IMR-90 (cell line): Measurements from ENCODE around the gene OPRL1. TPM values are rescaled to one million over a fixed set of nuclear protein-coding genes. Genes with fewer than 3 reads are reported as not detected.

Source experiments
- ATAC-seq: fragments of 200-7000 bp; cut with Tn5 transposase; 2 replicates; pipeline ENCODE4 v1.9.1; 2020; ENCODE audit warnings: low read depth, mild to moderate bottlenecking, moderate library complexity
- BruUV-seq: library from RNA; stranded (reverse); fragments of 400-500 nt; replicated peaks from 2 replicates; lab custom pipeline; 2021; lab: Mats Ljungman, UMichigan
- CTCF ChIA-PET: fragments of 300-600 bp; formaldehyde crosslinking; extraction: SDS; loops from one replicate; lab custom pipeline; 2021; ENCODE audit warnings: antibody characterized with exemption; lab: Yijun Ruan, JAX
- POLR2A ChIA-PET: fragments of 300-600 bp; sonication (Branson Sonifier 250); formaldehyde crosslinking; loops from one replicate; lab custom pipeline; 2022; ENCODE audit warnings: antibody characterized with exemption; ENCODE audit not compliant: unreplicated experiment; lab: Charles Lee
- DNase-seq: peaks from one replicate; pipeline ENCODE4 v3.0.0; 2013
- H2AFZ ChIP-seq: replicated peaks from 2 replicates; pipeline ENCODE3; 2013; ENCODE audit warnings: low read length, mild to moderate bottlenecking; ENCODE audit not compliant: poor library complexity
- H2AK5ac ChIP-seq: 2 replicates; pipeline ENCODE4 v1.6.1; 2013; ENCODE audit warnings: low read depth, low read length, inconsistent platforms
- H2AK9ac ChIP-seq: replicated peaks from 2 replicates; pipeline ENCODE3; 2013; ENCODE audit warnings: mild to moderate bottlenecking, low read depth, low read length, moderate library complexity; ENCODE audit not compliant: poor library complexity
- H2BK120ac ChIP-seq: 2 replicates; pipeline ENCODE4 v1.6.1; 2013; ENCODE audit warnings: low read depth, low read length, inconsistent platforms
- H2BK15ac ChIP-seq: 3 replicates; pipeline ENCODE4 v1.6.1; 2013; ENCODE audit warnings: low read depth, low read length, inconsistent platforms
- H2BK20ac ChIP-seq: 2 replicates; pipeline ENCODE4 v1.6.1; 2013; ENCODE audit warnings: low read depth, mild to moderate bottlenecking, inconsistent platforms, low read length, moderate library complexity
- H2BK5ac ChIP-seq: 2 replicates; pipeline ENCODE4 v1.6.1; 2013; ENCODE audit warnings: mild to moderate bottlenecking, low read depth, low read length, inconsistent platforms; ENCODE audit not compliant: poor library complexity, severe bottlenecking
- H3K14ac ChIP-seq: replicated peaks from 2 replicates; pipeline ENCODE4 v1.6.1; 2013; ENCODE audit warnings: low read depth, low read length, inconsistent platforms
- H3K18ac ChIP-seq: 2 replicates; pipeline ENCODE4 v1.6.1; 2013; ENCODE audit warnings: low read depth, low read length, control low read depth
- H3K23ac ChIP-seq: 2 replicates; pipeline ENCODE4 v1.6.1; 2013; ENCODE audit warnings: low read depth, low read length, inconsistent platforms
- H3K27ac ChIP-seq: 2 replicates; pipeline ENCODE4 v1.5.1; 2013; ENCODE audit warnings: mild to moderate bottlenecking, control low read depth, low read length; ENCODE audit not compliant: insufficient read depth
- H3K27me3 ChIP-seq: 2 replicates; pipeline ENCODE4 v1.6.1; 2013; ENCODE audit warnings: low read length; ENCODE audit not compliant: control insufficient read depth, insufficient read depth
- H3K36me3 ChIP-seq: 2 replicates; pipeline ENCODE4 v1.6.1; 2013; ENCODE audit warnings: low read length, mixed read lengths; ENCODE audit not compliant: control insufficient read depth, insufficient read depth
- H3K4ac ChIP-seq: 2 replicates; pipeline ENCODE4 v1.6.1; 2013; ENCODE audit warnings: low read depth, low read length, inconsistent platforms
- H3K4me1 ChIP-seq: 2 replicates; pipeline ENCODE4 v1.6.1; 2013; ENCODE audit warnings: low read length, mixed read lengths; ENCODE audit not compliant: control insufficient read depth, insufficient read depth
- H3K4me2 ChIP-seq: 2 replicates; pipeline ENCODE4 v1.6.1; 2013; ENCODE audit warnings: low read depth, mild to moderate bottlenecking, control low read depth, low read length, moderate library complexity
- H3K4me3 ChIP-seq: 2 replicates; pipeline ENCODE4 v1.5.1; 2013; ENCODE audit warnings: low read depth, mild to moderate bottlenecking, control low read depth, low read length, moderate library complexity; ENCODE audit not compliant: insufficient read depth
- H3K56ac ChIP-seq: 2 replicates; pipeline ENCODE4 v1.6.1; 2013; ENCODE audit warnings: low read length, inconsistent platforms; ENCODE audit not compliant: insufficient read depth; ENCODE audit errors: extremely low read depth
- H3K79me1 ChIP-seq, 2 experiments: 2 replicates each; pipeline ENCODE4 v1.6.1; 2013; ENCODE audit warnings: low read length in 2 of 2, inconsistent platforms in 1 of 2, low read depth in 1 of 2
- H3K9ac ChIP-seq: 2 replicates; pipeline ENCODE4 v1.6.1; 2013; ENCODE audit warnings: low read depth, low read length, control low read depth
- H3K9me1 ChIP-seq: 2 replicates; pipeline ENCODE4 v1.6.1; 2013; ENCODE audit warnings: low read length, inconsistent platforms; ENCODE audit not compliant: insufficient read depth
- H3K9me3 ChIP-seq: 2 replicates; pipeline ENCODE4 v1.6.1; 2013; ENCODE audit warnings: low read length; ENCODE audit not compliant: control insufficient read depth, insufficient read depth
- H4K20me1 ChIP-seq: 2 replicates; pipeline ENCODE4 v1.6.1; 2013; ENCODE audit warnings: low read length, inconsistent platforms; ENCODE audit not compliant: insufficient read depth
- H4K5ac ChIP-seq: 2 replicates; pipeline ENCODE4 v1.6.1; 2013; ENCODE audit warnings: mild to moderate bottlenecking, low read depth, low read length, control low read depth
- H4K8ac ChIP-seq, 2 experiments: 2 replicates each; pipeline ENCODE4 v1.6.1; 2013; ENCODE audit warnings: low read depth in 2 of 2, low read length in 2 of 2, control low read depth in 1 of 2, inconsistent platforms in 1 of 2
- H4K91ac ChIP-seq: 2 replicates; pipeline ENCODE4 v1.6.1; 2013; ENCODE audit warnings: low read depth, low read length, inconsistent platforms; ENCODE audit not compliant: insufficient read depth
- BHLHE40 ChIP-seq: fragments of 150-350 bp; IDR thresholded peaks from 2 replicates; pipeline ENCODE4 v1.6.1; 2016; ENCODE audit warnings: mild to moderate bottlenecking, low read depth, low read length
- MAZ ChIP-seq: IDR thresholded peaks from 2 replicates; pipeline ENCODE4 v1.6.1; 2012; ENCODE audit warnings: low read depth, mild to moderate bottlenecking, low read length, improper control_type of control experiment, moderate library complexity, borderline replicate concordance
- MXI1 ChIP-seq: IDR thresholded peaks from 2 replicates; pipeline ENCODE4 v1.6.1; 2012; ENCODE audit warnings: low read depth, mild to moderate bottlenecking, low read length, moderate library complexity, borderline replicate concordance
- NFE2L2 ChIP-seq: fragments of 150-350 bp; IDR thresholded peaks from 2 replicates; pipeline ENCODE4 v1.6.1; 2016; ENCODE audit warnings: low read depth, mild to moderate bottlenecking, low read length
- WGBS, 2 experiments: methylation state at CpG; one replicate each; pipeline versions ENCODE4 v1.1.5 to v1.1.7; 2013; ENCODE audit warnings: missing lambda C conversion rate in 2 of 2; ENCODE audit not compliant: insufficient read length in 1 of 2; ENCODE audit errors: extremely low coverage in 2 of 2; 5-methylcytosine and 5-hydroxymethylcytosine counted together
- dilution Hi-C: fragments of 300-500 bp; cut with HindIII; formaldehyde crosslinking; loops from one replicate; pipeline ENCODE4 v1.14.3; 2018; ENCODE audit warnings: low sequenced_read_pairs; ENCODE audit not compliant: unreplicated experiment
- in situ Hi-C: fragments of 300-500 bp; cut with MboI; formaldehyde crosslinking; loops from 3 replicates; pipeline ENCODE4 v1.14.3; 2019; ENCODE audit warnings: low sequenced_read_pairs, inconsistent platforms, mixed read lengths
- intact Hi-C: fragments of 100-400 bp; cut with micrococcal nuclease; formaldehyde crosslinking; loops from 2 replicates; pipeline ENCODE4 v1.10.0; 2022
- polyA plus RNA-seq, 3 experiments: library from polyadenylated mRNA; depleted of rRNA; stranded (reverse); fragments of >200 nt; gene quantifications; 2 replicates each; pipeline ENCODE4 v1.2.3, GENCODE V29; 2012; ENCODE audit warnings: low replicate concordance in 1 of 3
- total RNA-seq: library from RNA; depleted of rRNA; stranded (reverse); fragments of >200 nt; gene quantifications from 2 replicates; pipeline ENCODE4 v1.2.3, GENCODE V29; 2012

OPRL1 gene
- total and polyA plus RNA-seq, 2 of the 4 experiments (the other 2 are of a cell fraction), result 0.36 to 1.2 TPM

- H3K27me3 ChIP-seq, result peaks cover 19% of the 10 kb centered on the region
- DNase-seq, result peak; percentile 64
- TF ChIP-seq MAZ (peak; percentile 39), NFE2L2 (no peak), MXI1 (0 out of 2 replicates have a peak, but pooled peaks have one; percentile 16), BHLHE40 (peak; percentile 43; the same call in 1 of the 2 replicates)
- H3K9me3 ChIP-seq, result no peaks in the 10 kb centered on the region
- intact Hi-C loops, result no loop called here
- H3K36me3 ChIP-seq, result peaks cover 9% of the 10 kb centered on the region; the same call in 1 of the 2 replicates
- peak within 1 kb of the TSS; percentile 37; the same call in 1 of the 2 replicates for H4K91ac ChIP-seq
- in situ Hi-C loops, result no loop called here
- H2BK15ac ChIP-seq, result no peak within 1 kb of the TSS; the same call in 2 of the 3 replicates
- peak within 1 kb of the TSS; percentile 78 for H3K4me2 ChIP-seq
- peak within 1 kb of the TSS; percentile 50 for H3K14ac ChIP-seq
- H3K79me1 ChIP-seq, result peaks cover 6 to 8% of the 10 kb centered on the region in 2 experiments; a peak in 3 of 4 replicates
- ChIA-PET CTCF (no interaction called here), POLR2A (no interaction called here)
- no peak within 1 kb of the TSS for H2BK20ac ChIP-seq
- no peaks in the 10 kb centered on the region for H3K9me1 ChIP-seq
- BruUV-seq, result no TSS peak
- peak within 1 kb of the TSS; percentile 88 for H3K4me3 ChIP-seq
- H3K23ac ChIP-seq, result peak within 1 kb of the TSS; percentile 1; the same call in 1 of the 2 replicates
- H2AFZ ChIP-seq, result peak within 1 kb of the TSS; percentile 93
- H3K18ac ChIP-seq, result no peak within 1 kb of the TSS; the same call in 1 of the 2 replicates
- H2AK5ac ChIP-seq, result peak within 1 kb of the TSS; percentile 64
- peak within 1 kb of the TSS; percentile 70 for H3K9ac ChIP-seq
- ATAC-seq, result peak; percentile 81
- H3K56ac ChIP-seq, result peak within 1 kb of the TSS; percentile 11; the same call in 1 of the 2 replicates
- 0 out of 2 replicates have a peak within 1 kb of the TSS, but pooled peaks have one; percentile 23 for H2BK120ac ChIP-seq
- H3K27ac ChIP-seq, result peak within 1 kb of the TSS; percentile 30; the same call in 1 of the 2 replicates
- peak within 1 kb of the TSS; percentile 91 for H2AK9ac ChIP-seq
- WGBS, 2 experiments, result 0% methylated on average over 22 of the region's 73 CpGs; no CpG with 5 or more reads in 1 of the 2 experiments
- H4K8ac ChIP-seq, result peak within 1 kb of the TSS; percentile 74 to 95
- peaks cover 17% of the 10 kb centered on the region for H3K4me1 ChIP-seq
- no peak within 1 kb of the TSS for H2BK5ac ChIP-seq
- H3K4ac ChIP-seq, result peak within 1 kb of the TSS; percentile 70
- dilution Hi-C loops, result no loop called here
- peaks cover 13% of the 10 kb centered on the region for H4K20me1 ChIP-seq
- peak within 1 kb of the TSS; percentile 43 for H4K5ac ChIP-seq
Measured at GRCh38 chr20:64079273-64080012, 439 bp upstream of the OPRL1 start, which contains the start of gene RGS19. Gene RGS19 (minus strand): TSS chr20:64079518. CDS start chr20:64076886, 2,632 bp downstream.
